ENCODE data around the gene EPAS1.

The EPAS1 gene

GRCh38 chr2:46339676-46340459, 42.7 kb downstream of the EPAS1 start:
- Histone ChIP-seq H2AFZ (ENCODE audit: low read length, unreplicated experiment) (no peak overlapping the region), H3K27me3 (ENCODE audit: insufficient read depth, low read length) (no peaks in the 10 kb centered on the region), H3K36me3 (ENCODE audit: insufficient read depth, low read length) (no peaks in the 10 kb centered on the region), H3K4me3 (ENCODE audit: low read depth, low read length) (no peak overlapping the region), H3K79me2 (ENCODE audit: control insufficient read depth, insufficient read depth, low read length, unreplicated experiment) (peaks cover 86% of the 10 kb centered on the region), H3K27ac (ENCODE audit: low read depth, low read length) (0 out of 2 replicates have a peak overlapping the region, but pooled peaks have one; percentile 0), H3K4me1 (ENCODE audit: control insufficient read depth, insufficient read depth, low read length, unreplicated experiment) (peaks cover 48% of the 10 kb centered on the region)

GRCh38 chr2:46340740-46341420, 43.7 kb downstream of the EPAS1 start:
- Histone ChIP-seq H3K27ac (ENCODE audit: low read depth, low read length) (no peak overlapping the region), H3K36me3 (ENCODE audit: insufficient read depth, low read length) (no peaks in the 10 kb centered on the region), H3K79me2 (ENCODE audit: control insufficient read depth, insufficient read depth, low read length, unreplicated experiment) (peaks cover 85% of the 10 kb centered on the region), H3K27me3 (ENCODE audit: insufficient read depth, low read length) (no peaks in the 10 kb centered on the region), H3K4me3 (ENCODE audit: low read depth, low read length) (no peak overlapping the region), H3K4me1 (ENCODE audit: control insufficient read depth, insufficient read depth, low read length, unreplicated experiment) (peaks cover 41% of the 10 kb centered on the region), H2AFZ (ENCODE audit: low read length, unreplicated experiment) (no peak overlapping the region)

GRCh38 chr2:46342566-46343315, 45.5 kb downstream of the EPAS1 start:
- H3K27ac ChIP-seq (ENCODE audit: low read depth, low read length) = no peak overlapping the region
- no peak overlapping the region for H3K4me3 ChIP-seq (ENCODE audit: low read depth, low read length)
- H3K27me3 ChIP-seq (ENCODE audit: insufficient read depth, low read length) = no peaks in the 10 kb centered on the region
- peaks cover 23% of the 10 kb centered on the region for H3K4me1 ChIP-seq (ENCODE audit: control insufficient read depth, insufficient read depth, low read length, unreplicated experiment)
- 0 out of 2 replicates have a peak, but pooled peaks cover 7% of the 10 kb centered on the region for H3K36me3 ChIP-seq (ENCODE audit: insufficient read depth, low read length)
- H2AFZ ChIP-seq (ENCODE audit: low read length, unreplicated experiment) = no peak overlapping the region
- peaks cover 70% of the 10 kb centered on the region for H3K79me2 ChIP-seq (ENCODE audit: control insufficient read depth, insufficient read depth, low read length, unreplicated experiment)

GRCh38 chr2:46344706-46345105, 47.5 kb downstream of the EPAS1 start:
- Histone ChIP-seq H3K27me3 (ENCODE audit: insufficient read depth, low read length) (no peaks in the 10 kb centered on the region), H3K36me3 (ENCODE audit: insufficient read depth, low read length) (peaks cover 7% of the 10 kb centered on the region; the same call in 1 of the 2 replicates), H3K4me3 (ENCODE audit: low read depth, low read length) (no peak overlapping the region), H3K79me2 (ENCODE audit: control insufficient read depth, insufficient read depth, low read length, unreplicated experiment) (peaks cover 53% of the 10 kb centered on the region), H2AFZ (ENCODE audit: low read length, unreplicated experiment) (no peak overlapping the region), H3K4me1 (ENCODE audit: control insufficient read depth, insufficient read depth, low read length, unreplicated experiment) (peaks cover 15% of the 10 kb centered on the region), H3K27ac (ENCODE audit: low read depth, low read length) (no peak overlapping the region)

GRCh38 chr2:46345775-46346174, 48.6 kb downstream of the EPAS1 start:
- Histone ChIP-seq H3K4me1 (ENCODE audit: control insufficient read depth, insufficient read depth, low read length, unreplicated experiment) (peaks cover 5% of the 10 kb centered on the region), H2AFZ (ENCODE audit: low read length, unreplicated experiment) (no peak overlapping the region), H3K27me3 (ENCODE audit: insufficient read depth, low read length) (no peaks in the 10 kb centered on the region), H3K27ac (ENCODE audit: low read depth, low read length) (no peak overlapping the region), H3K79me2 (ENCODE audit: control insufficient read depth, insufficient read depth, low read length, unreplicated experiment) (peaks cover 42% of the 10 kb centered on the region), H3K4me3 (ENCODE audit: low read depth, low read length) (no peak overlapping the region), H3K36me3 (ENCODE audit: insufficient read depth, low read length) (peaks cover 12% of the 10 kb centered on the region; the same call in 1 of the 2 replicates)

- H3K36me3 ChIP-seq (ENCODE audit: insufficient read depth, low read length) = peaks cover 12% of the 10 kb centered on the region; the same call in 1 of the 2 replicates
- H2AFZ ChIP-seq (ENCODE audit: low read length, unreplicated experiment) = no peak overlapping the region
- no peaks in the 10 kb centered on the region for H3K27me3 ChIP-seq (ENCODE audit: insufficient read depth, low read length)
- peaks cover 36% of the 10 kb centered on the region for H3K79me2 ChIP-seq (ENCODE audit: control insufficient read depth, insufficient read depth, low read length, unreplicated experiment)
- no peak overlapping the region for H3K4me3 ChIP-seq (ENCODE audit: low read depth, low read length)
- H3K4me1 ChIP-seq (ENCODE audit: control insufficient read depth, insufficient read depth, low read length, unreplicated experiment) = peaks cover 4% of the 10 kb centered on the region
- H3K27ac ChIP-seq (ENCODE audit: low read depth, low read length) = no peak overlapping the region
These were observed 49.5 kb downstream of the EPAS1 start for GRCh38 chr2:46346719-46347118.

GRCh38 chr2:46347648-46348280, 50.6 kb downstream of the EPAS1 start:
- Histone ChIP-seq H2AFZ (ENCODE audit: low read length, unreplicated experiment) (no peak overlapping the region), H3K79me2 (ENCODE audit: control insufficient read depth, insufficient read depth, low read length, unreplicated experiment) (peaks cover 25% of the 10 kb centered on the region), H3K4me3 (ENCODE audit: low read depth, low read length) (no peak overlapping the region), H3K27ac (ENCODE audit: low read depth, low read length) (no peak overlapping the region), H3K4me1 (ENCODE audit: control insufficient read depth, insufficient read depth, low read length, unreplicated experiment) (peaks cover 4% of the 10 kb centered on the region), H3K27me3 (ENCODE audit: insufficient read depth, low read length) (no peaks in the 10 kb centered on the region), H3K36me3 (ENCODE audit: insufficient read depth, low read length) (peaks cover 13% of the 10 kb centered on the region; the same call in 1 of the 2 replicates)

GRCh38 chr2:46349115-46349547, 51.9 kb downstream of the EPAS1 start:
- no peak overlapping the region for H2AFZ ChIP-seq (ENCODE audit: low read length, unreplicated experiment)
- no peak overlapping the region for H3K27ac ChIP-seq (ENCODE audit: low read depth, low read length)
- H3K79me2 ChIP-seq (ENCODE audit: control insufficient read depth, insufficient read depth, low read length, unreplicated experiment) = peaks cover 11% of the 10 kb centered on the region
- H3K36me3 ChIP-seq (ENCODE audit: insufficient read depth, low read length) = peaks cover 18% of the 10 kb centered on the region; the same call in 1 of the 2 replicates
- peaks cover 4% of the 10 kb centered on the region for H3K4me1 ChIP-seq (ENCODE audit: control insufficient read depth, insufficient read depth, low read length, unreplicated experiment)
- H3K4me3 ChIP-seq (ENCODE audit: low read depth, low read length) = no peak overlapping the region
- H3K27me3 ChIP-seq (ENCODE audit: insufficient read depth, low read length) = no peaks in the 10 kb centered on the region

- Histone ChIP-seq H3K4me1 (ENCODE audit: control insufficient read depth, insufficient read depth, low read length, unreplicated experiment) (no peaks in the 10 kb centered on the region), H3K27ac (ENCODE audit: low read depth, low read length) (no peak overlapping the region), H3K36me3 (ENCODE audit: insufficient read depth, low read length) (peaks cover 18% of the 10 kb centered on the region; the same call in 1 of the 2 replicates)
These were observed 53.0 kb downstream of the EPAS1 start for GRCh38 chr2:46350029-46350689.

More at GRCh38 chr2:46350029-46350689, 53.0 kb downstream of the EPAS1 start:
- Histone ChIP-seq H3K4me3 (ENCODE audit: low read depth, low read length) (no peak overlapping the region), H2AFZ (ENCODE audit: low read length, unreplicated experiment) (no peak overlapping the region), H3K79me2 (ENCODE audit: control insufficient read depth, insufficient read depth, low read length, unreplicated experiment) (peaks cover 4% of the 10 kb centered on the region), H3K27me3 (ENCODE audit: insufficient read depth, low read length) (no peaks in the 10 kb centered on the region)
